ENCODE results near the gene NR2E3.
A peak's percentile ranks its signal among the peaks of the same experiment; 100 is the strongest.

Gene NR2E3

GRCh38 chr15:71781179-71781964 lies 29.0 kb upstream of the NR2E3 start:
- ChIA-PET POLR2A (no interaction called here), CTCF (interaction anchor here (0.7 to 1.8 kb wide), 6 partner anchors 10 to 445 kb away, joined by 3 to 5 read pairs (median 3); no protein-coding TSS in a partner anchor)
- TF ChIP-seq HDGF (IDR thresholded peaks at IDR 0.05; ENCODE audit: borderline replicate concordance) (no peak), ELF4 (IDR thresholded peaks at IDR 0.05) (no peak), NFRKB (IDR thresholded peaks at IDR 0.05) (no peak)
- DNase-seq (ENCODE audit: extremely low spot score): no peak

GRCh38 chr15:71781965-71782265 lies 28.4 kb upstream of the NR2E3 start:
- ChIA-PET CTCF (interaction anchor here (0.7 to 1.8 kb wide), 3 partner anchors 25 to 445 kb away, joined by 3 to 5 read pairs (median 4); no protein-coding TSS in a partner anchor), POLR2A (no interaction called here)
- TF ChIP-seq FOXA1 (IDR thresholded peaks at IDR 0.05) (no peak), HDGF (IDR thresholded peaks at IDR 0.05; ENCODE audit: borderline replicate concordance) (no peak), BHLHE40 (IDR thresholded peaks at IDR 0.05; ENCODE audit: borderline replicate concordance) (no peak), TARDBP (IDR thresholded peaks at IDR 0.05) (no peak), LEF1 (IDR thresholded peaks at IDR 0.05; ENCODE audit: borderline replicate concordance) (no peak), L3MBTL2 (conservative IDR thresholded peaks at IDR 0.05) (no peak), FOXK2 (IDR thresholded peaks at IDR 0.05) (no peak), ARNT (IDR thresholded peaks at IDR 0.05) (no peak), ELF4 (IDR thresholded peaks at IDR 0.05) (no peak), SUZ12 (IDR thresholded peaks at IDR 0.05) (no peak), NFRKB (IDR thresholded peaks at IDR 0.05) (no peak)
- DNase-seq (ENCODE audit: extremely low spot score): no peak

GRCh38 chr15:71782422-71783165 lies 27.8 kb upstream of the NR2E3 start:
- no peak for DNase-seq (ENCODE audit: extremely low spot score)
- TF ChIP-seq CTBP1 (IDR thresholded peaks at IDR 0.05; ENCODE audit: borderline replicate concordance) (no peak), HDGF (IDR thresholded peaks at IDR 0.05; ENCODE audit: borderline replicate concordance) (no peak), PKNOX1 (IDR thresholded peaks at IDR 0.05) (peak; percentile 83)
- ChIA-PET CTCF (interaction anchor here (0.7 kb wide), 1 partner anchor 444 kb away, joined by 3 read pairs; no protein-coding TSS in a partner anchor), POLR2A (no interaction called here)

GRCh38 chr15:71784719-71785118 lies 25.6 kb upstream of the NR2E3 start:
- CTCF ChIA-PET: interaction anchor here (0.9 to 1.5 kb wide), 4 partner anchors 11 to 372 kb away, joined by 3 to 8 read pairs (median 4); no protein-coding TSS in a partner anchor
- TF ChIP-seq SP1 (IDR thresholded peaks at IDR 0.05): no peak
- no peak for TF ChIP-seq LEF1 (IDR thresholded peaks at IDR 0.05; ENCODE audit: borderline replicate concordance)
- TF ChIP-seq FOXA1 (IDR thresholded peaks at IDR 0.05): no peak
- TF ChIP-seq ZNF384 (IDR thresholded peaks at IDR 0.05): no peak
- TF ChIP-seq ELF4 (IDR thresholded peaks at IDR 0.05): no peak
- no peak for TF ChIP-seq TARDBP (IDR thresholded peaks at IDR 0.05)
- TF ChIP-seq PKNOX1 (IDR thresholded peaks at IDR 0.05): no peak
- no peak for TF ChIP-seq NFRKB (IDR thresholded peaks at IDR 0.05)
- TF ChIP-seq ARNT (IDR thresholded peaks at IDR 0.05): no peak
- TF ChIP-seq FOXM1 (IDR thresholded peaks at IDR 0.05; ENCODE audit: borderline replicate concordance): no peak
- TF ChIP-seq BHLHE40 (IDR thresholded peaks at IDR 0.05; ENCODE audit: borderline replicate concordance): no peak
- no peak for TF ChIP-seq SUZ12 (IDR thresholded peaks at IDR 0.05)
- TF ChIP-seq FOXK2 (IDR thresholded peaks at IDR 0.05): no peak
- no peak for TF ChIP-seq HDGF (IDR thresholded peaks at IDR 0.05; ENCODE audit: borderline replicate concordance)
- TF ChIP-seq CTBP1 (IDR thresholded peaks at IDR 0.05; ENCODE audit: borderline replicate concordance): no peak
- no peak for TF ChIP-seq L3MBTL2 (conservative IDR thresholded peaks at IDR 0.05)
- no peak for DNase-seq (ENCODE audit: extremely low spot score)
- POLR2A ChIA-PET: no interaction called here

- ChIA-PET CTCF (interaction anchor here (0.6 to 1.0 kb wide), 2 partner anchors 33 to 344 kb away, joined by 5 read pairs; no protein-coding TSS in a partner anchor), POLR2A (interaction anchor here (0.6 kb wide), 1 partner anchor 387 kb away, joined by 3 read pairs; no protein-coding TSS in a partner anchor)
- no peak for TF ChIP-seq ZNF384 (IDR thresholded peaks at IDR 0.05)
- TF ChIP-seq ELF4 (IDR thresholded peaks at IDR 0.05): no peak
- no peak for TF ChIP-seq SP1 (IDR thresholded peaks at IDR 0.05)
- no peak for TF ChIP-seq SUZ12 (IDR thresholded peaks at IDR 0.05)
- TF ChIP-seq FOXM1 (IDR thresholded peaks at IDR 0.05; ENCODE audit: borderline replicate concordance): no peak
- TF ChIP-seq TARDBP (IDR thresholded peaks at IDR 0.05): no peak
- no peak for TF ChIP-seq LEF1 (IDR thresholded peaks at IDR 0.05; ENCODE audit: borderline replicate concordance)
- no peak for TF ChIP-seq CTBP1 (IDR thresholded peaks at IDR 0.05; ENCODE audit: borderline replicate concordance)
- TF ChIP-seq HDGF (IDR thresholded peaks at IDR 0.05; ENCODE audit: borderline replicate concordance): no peak
- TF ChIP-seq FOXK2 (IDR thresholded peaks at IDR 0.05): no peak
- TF ChIP-seq L3MBTL2 (conservative IDR thresholded peaks at IDR 0.05): no peak
- TF ChIP-seq PKNOX1 (IDR thresholded peaks at IDR 0.05): no peak
- DNase-seq (ENCODE audit: extremely low spot score): no peak
These were observed 24.4 kb upstream of the NR2E3 start for GRCh38 chr15:71785996-71786395.

GRCh38 chr15:71786673-71787072 lies 23.7 kb upstream of the NR2E3 start:
- no peak for DNase-seq (ENCODE audit: extremely low spot score)
- POLR2A ChIA-PET: no interaction called here
- no peak for TF ChIP-seq ELF4 (IDR thresholded peaks at IDR 0.05)
- TF ChIP-seq ZNF384 (IDR thresholded peaks at IDR 0.05): no peak
- no peak for TF ChIP-seq ARNT (IDR thresholded peaks at IDR 0.05)
- no peak for TF ChIP-seq HDGF (IDR thresholded peaks at IDR 0.05; ENCODE audit: borderline replicate concordance)
- TF ChIP-seq SUZ12 (IDR thresholded peaks at IDR 0.05): no peak
- no peak for TF ChIP-seq BHLHE40 (IDR thresholded peaks at IDR 0.05; ENCODE audit: borderline replicate concordance)
- no peak for TF ChIP-seq FOXA1 (IDR thresholded peaks at IDR 0.05)
- TF ChIP-seq FOXM1 (IDR thresholded peaks at IDR 0.05; ENCODE audit: borderline replicate concordance): no peak
- no peak for TF ChIP-seq CTBP1 (IDR thresholded peaks at IDR 0.05; ENCODE audit: borderline replicate concordance)
- TF ChIP-seq FOXK2 (IDR thresholded peaks at IDR 0.05): no peak
- no peak for TF ChIP-seq LEF1 (IDR thresholded peaks at IDR 0.05; ENCODE audit: borderline replicate concordance)
- no peak for TF ChIP-seq SP1 (IDR thresholded peaks at IDR 0.05)
- TF ChIP-seq PKNOX1 (IDR thresholded peaks at IDR 0.05): no peak
- no peak for TF ChIP-seq L3MBTL2 (conservative IDR thresholded peaks at IDR 0.05)
- TF ChIP-seq NFRKB (IDR thresholded peaks at IDR 0.05): no peak
- TF ChIP-seq TARDBP (IDR thresholded peaks at IDR 0.05): no peak
- CTCF ChIA-PET: interaction anchor here (0.6 to 1.0 kb wide), 2 partner anchors 34 to 343 kb away, joined by 5 read pairs; no protein-coding TSS in a partner anchor
